ENCODE data around the gene SNX32.

DNA sequence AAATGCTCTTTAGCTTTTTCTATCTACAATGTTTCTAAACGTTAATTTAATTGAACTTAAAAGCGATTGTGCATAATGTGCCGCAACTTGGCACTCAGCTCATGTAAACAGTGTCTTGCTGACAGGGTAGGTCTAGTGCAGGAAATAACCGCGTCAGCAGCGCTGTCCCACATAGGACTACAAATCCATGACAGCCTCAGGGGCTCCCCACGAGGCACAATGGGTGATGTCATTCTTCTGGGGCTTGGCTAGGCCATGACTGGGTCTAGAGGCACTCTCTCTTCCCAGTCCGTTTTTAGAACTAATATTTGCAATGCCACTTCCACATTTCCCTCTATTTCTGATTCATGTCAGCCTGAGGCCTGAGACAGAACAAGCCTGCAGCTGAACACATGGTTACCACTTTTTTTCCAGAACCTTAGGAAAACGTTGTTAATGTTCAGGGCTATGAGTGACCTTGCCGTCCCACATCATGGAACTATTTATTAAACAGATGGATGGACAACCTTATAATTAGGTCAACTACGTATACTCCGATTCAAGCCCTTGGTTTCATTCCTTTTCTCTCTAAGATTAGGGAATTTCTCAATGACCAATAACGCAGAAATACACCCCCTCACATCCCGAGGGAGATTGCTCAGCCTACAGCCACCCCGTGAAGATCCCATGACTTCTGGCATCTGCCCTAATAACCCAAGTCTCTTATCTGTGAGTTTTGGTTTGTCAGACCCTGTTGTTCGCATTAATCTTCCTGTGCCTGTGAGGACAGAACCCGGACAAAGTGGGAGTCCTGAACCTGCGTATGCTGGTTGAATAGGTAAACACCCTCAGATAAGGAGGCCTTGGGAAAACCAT, 19.4 kb upstream of the SNX32 start:
- TF ChIP-seq, protein P1, sequence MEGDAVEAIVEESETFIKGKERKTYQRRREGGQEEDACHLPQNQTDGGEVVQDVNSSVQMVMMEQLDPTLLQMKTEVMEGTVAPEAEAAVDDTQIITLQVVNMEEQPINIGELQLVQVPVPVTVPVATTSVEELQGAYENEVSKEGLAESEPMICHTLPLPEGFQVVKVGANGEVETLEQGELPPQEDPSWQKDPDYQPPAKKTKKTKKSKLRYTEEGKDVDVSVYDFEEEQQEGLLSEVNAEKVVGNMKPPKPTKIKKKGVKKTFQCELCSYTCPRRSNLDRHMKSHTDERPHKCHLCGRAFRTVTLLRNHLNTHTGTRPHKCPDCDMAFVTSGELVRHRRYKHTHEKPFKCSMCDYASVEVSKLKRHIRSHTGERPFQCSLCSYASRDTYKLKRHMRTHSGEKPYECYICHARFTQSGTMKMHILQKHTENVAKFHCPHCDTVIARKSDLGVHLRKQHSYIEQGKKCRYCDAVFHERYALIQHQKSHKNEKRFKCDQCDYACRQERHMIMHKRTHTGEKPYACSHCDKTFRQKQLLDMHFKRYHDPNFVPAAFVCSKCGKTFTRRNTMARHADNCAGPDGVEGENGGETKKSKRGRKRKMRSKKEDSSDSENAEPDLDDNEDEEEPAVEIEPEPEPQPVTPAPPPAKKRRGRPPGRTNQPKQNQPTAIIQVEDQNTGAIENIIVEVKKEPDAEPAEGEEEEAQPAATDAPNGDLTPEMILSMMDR (IDR thresholded peaks at IDR 0.05) = no peak
- TF ChIP-seq, protein P2, sequence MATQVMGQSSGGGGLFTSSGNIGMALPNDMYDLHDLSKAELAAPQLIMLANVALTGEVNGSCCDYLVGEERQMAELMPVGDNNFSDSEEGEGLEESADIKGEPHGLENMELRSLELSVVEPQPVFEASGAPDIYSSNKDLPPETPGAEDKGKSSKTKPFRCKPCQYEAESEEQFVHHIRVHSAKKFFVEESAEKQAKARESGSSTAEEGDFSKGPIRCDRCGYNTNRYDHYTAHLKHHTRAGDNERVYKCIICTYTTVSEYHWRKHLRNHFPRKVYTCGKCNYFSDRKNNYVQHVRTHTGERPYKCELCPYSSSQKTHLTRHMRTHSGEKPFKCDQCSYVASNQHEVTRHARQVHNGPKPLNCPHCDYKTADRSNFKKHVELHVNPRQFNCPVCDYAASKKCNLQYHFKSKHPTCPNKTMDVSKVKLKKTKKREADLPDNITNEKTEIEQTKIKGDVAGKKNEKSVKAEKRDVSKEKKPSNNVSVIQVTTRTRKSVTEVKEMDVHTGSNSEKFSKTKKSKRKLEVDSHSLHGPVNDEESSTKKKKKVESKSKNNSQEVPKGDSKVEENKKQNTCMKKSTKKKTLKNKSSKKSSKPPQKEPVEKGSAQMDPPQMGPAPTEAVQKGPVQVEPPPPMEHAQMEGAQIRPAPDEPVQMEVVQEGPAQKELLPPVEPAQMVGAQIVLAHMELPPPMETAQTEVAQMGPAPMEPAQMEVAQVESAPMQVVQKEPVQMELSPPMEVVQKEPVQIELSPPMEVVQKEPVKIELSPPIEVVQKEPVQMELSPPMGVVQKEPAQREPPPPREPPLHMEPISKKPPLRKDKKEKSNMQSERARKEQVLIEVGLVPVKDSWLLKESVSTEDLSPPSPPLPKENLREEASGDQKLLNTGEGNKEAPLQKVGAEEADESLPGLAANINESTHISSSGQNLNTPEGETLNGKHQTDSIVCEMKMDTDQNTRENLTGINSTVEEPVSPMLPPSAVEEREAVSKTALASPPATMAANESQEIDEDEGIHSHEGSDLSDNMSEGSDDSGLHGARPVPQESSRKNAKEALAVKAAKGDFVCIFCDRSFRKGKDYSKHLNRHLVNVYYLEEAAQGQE (IDR thresholded peaks at IDR 0.05; ENCODE audit: insufficient read depth in 1 of 2, low read depth in 2 of 2, low read length in 1 of 2) = no peak
- no peak for TF ChIP-seq POLR2AphosphoS5 (IDR thresholded peaks at IDR 0.05; ENCODE audit: low read depth, low read length)
- no peak for TF ChIP-seq TCF7L2 (IDR thresholded peaks at IDR 0.05; ENCODE audit: low read depth, low read length)

Measured in Panc1 (cell line).